HCEC 1CT (cell line): ENCODE results near the gene ABHD16A.

Source experiments
- DNase-seq: peaks from one replicate; pipeline ENCODE4 v3.0.0-alpha.2; 2017

The ABHD16A gene

GRCh38 chr6:31687860-31688693, 15.0 kb downstream of the ABHD16A start:
- no peak for DNase-seq

DNA sequence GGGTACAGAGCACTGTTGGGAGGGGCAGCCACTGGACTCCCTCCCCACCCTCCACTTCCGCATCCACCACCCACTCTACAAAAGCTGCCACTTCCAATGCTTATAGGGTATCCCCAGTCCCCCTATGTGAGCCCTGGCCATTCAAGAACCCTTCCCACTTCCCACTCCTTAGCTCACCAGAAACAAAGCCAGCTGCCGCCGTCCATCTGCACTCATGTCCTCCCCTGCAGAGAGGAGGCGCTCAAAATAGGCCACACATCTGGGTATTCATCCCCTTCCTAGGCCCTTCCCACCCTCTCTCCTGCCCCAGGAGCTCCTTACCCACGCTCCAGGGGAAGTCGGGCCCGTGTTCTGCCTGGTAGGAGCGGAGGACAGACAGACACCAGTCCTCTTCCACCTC, 15.8 kb downstream of the ABHD16A start:
- no peak for DNase-seq

DNA sequence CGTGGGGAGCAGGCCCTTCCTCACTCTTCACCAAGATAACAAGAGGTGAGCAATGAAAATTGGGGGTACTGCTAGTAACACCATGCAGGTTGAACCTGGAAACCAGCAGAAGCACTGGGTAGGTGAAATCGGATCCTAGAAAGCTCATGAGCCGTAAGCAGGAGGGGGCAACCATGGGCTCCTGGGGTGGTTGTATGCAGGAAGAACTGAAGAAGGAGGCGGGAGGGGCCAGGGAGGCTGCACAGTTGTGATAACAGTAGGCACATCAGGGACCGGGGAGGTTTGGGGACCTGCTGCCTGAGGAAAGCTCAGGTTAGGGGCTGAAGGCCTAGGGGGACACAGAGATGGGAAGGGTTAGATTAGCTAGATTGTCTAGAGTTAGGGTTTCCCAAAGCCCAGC, 16.6 kb downstream of the ABHD16A start:
- DNase-seq, result no peak

DNA sequence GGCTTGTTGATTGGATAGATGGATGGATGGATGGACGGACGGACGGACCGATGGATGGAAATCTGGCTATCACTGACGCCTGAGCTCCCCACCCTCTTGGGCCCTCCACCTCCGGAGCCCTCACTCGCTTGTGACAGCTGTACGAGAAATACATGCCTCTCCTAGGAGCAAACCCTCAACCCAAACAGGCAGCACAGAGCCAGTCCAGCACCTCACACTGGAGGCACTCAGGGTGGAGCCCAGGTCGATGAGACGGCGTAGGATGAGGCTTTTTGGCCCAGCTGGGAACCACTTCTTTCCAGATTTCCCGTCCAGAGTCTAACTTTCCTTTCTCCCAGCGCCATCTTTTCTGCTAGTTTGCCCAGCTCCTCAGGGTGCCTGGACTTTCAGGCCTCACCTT, 19.5 kb downstream of the ABHD16A start:
- no peak for DNase-seq

DNA sequence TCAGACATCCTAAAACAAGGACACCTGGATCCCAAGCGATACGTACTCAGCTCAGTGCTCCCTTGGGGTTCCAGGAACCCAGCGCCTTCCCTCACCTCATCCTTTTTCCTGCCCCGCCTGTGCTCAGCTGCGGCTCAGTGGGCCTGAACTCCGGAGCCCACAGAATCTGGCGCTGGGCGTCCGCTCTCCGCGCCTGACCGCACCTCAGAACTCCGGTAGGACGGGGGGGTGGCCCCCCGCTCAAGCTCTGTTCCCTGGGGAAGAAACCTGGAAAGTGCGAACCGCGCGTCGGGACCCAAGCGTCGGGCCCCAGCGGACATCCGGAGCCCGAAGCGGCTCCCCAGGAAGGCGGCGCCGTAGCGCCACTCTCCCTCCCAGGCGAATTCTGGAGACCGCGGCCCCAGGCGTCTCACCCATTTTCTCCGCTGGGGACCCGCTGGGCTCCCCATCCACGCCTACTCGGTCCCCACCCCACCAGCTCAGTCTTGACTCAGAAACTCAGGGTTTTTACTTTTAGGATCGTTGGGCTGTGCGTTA, 21.9 kb downstream of the ABHD16A start:
- peak; percentile 47 for DNase-seq

DNA sequence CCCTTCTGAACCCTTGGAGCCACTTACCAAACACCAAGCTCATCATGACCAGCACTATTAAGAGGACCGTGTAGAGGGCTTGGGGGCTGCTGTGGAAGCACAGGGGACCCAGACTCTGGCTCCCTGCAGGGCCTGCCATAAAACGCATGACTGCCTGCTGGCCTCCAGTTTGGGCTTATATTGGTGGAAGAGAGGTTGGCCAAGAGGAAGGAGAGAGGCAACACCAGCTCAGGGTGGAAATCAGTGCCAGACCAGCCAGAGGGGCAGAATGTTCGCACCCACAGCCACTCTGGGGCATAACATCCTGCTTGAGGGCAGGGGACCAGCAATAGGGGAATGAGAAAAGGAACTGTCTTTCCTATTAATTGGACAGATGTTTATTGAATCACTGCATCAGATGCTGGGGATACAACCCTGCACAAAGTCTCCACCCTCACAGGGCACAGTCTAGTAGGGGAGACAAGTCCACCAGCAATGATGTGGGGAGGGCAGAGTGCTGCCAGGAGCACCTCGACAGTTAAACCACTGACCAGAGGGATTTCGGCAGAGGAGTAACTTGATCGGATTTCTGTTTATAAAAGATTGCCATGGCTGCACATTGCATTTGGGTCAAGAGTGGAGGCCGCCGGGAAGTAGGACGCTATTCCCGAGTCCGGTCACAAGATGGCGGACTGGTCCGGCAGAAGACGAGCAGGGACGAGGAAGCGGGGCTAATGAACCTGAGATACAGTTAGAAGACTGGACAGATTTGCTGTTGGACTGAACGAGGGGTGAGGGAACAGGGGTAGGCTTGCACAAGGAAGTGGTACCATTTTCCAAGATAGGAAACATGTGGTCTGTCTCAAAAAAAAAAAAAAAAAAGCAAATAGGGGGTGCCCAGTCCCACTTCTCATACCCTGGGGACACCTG, 22.6 kb downstream of the ABHD16A start, which contains the start of gene LY6G5C:
Gene LY6G5C (minus strand): TSS at position 842 of the 909 bp plus-strand sequence. CDS start 694 bp downstream, at position 148.
- DNase-seq, result peak; percentile 89

DNA sequence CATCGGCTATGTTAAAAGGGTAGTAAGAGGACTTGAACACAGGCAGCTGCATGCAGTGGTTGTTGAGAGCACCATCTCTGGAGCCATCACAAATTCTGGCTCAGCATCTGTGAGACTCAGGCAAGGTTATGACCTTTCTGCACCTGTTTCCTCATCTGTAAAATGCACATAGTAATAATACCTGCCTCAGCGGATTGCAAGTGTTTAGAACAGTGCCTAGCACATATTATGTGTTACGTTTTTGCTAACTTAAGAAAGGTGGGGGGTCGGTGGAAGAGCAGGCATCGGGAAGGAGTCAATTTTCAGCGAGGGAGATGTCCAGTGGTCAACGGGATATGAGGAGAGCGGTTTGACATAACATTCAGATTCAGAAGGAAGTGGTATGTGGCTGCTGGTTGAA, 25.2 kb downstream of the ABHD16A start:
- no peak for DNase-seq

- no peak for DNase-seq
Measured at GRCh38 chr6:31676904-31677303, 26.2 kb downstream of the ABHD16A start.

DNA sequence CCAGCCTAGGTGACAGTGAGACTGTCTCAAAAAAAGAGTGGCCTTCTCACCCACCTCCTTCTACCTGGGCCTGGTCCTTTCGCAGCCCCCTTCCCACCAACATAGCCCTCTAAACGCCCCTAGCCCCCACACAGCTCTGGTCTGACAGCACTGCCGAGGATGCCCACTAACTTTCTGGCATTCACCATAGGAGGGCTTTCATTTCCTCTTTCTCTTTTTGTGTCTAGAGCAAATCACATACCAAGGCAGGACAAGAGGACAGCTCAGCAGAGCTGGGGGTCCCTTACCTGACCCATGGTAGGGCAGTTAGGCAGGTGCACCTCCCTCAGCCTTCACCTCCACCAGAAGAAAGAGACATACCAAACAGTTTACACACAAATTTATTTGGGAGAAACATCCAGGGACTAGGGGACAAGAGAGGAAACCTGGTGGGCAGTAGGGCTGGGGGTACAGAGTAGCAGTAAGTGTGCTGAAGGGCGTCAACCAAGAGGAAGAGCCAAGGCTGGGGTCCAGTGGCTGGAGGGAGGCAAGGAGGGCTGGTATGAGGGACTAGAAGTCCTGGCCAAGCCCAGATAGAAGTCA, 26.7 kb downstream of the ABHD16A start:
- DNase-seq, result no peak

DNA sequence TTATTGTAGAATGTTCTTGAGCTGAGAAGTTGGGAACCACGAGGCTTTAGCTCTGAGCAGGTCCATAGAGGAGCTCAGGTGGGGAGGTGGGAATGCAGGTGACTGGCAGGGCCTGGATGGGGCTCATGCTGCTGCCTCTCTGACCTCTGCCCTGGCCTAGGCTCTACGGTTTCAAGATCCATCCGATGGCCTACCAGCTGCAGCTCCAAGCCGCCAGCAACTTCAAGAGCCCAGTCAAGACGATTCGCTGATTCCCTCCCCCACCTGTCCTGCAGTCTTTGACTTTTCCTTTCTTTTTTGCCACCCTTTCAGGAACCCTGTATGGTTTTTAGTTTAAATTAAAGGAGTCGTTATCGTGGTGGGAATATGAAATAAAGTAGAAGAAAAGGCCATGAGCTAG, 33.4 kb downstream of the ABHD16A start, which contains the start of gene LY6G5B:
Gene LY6G5B (plus strand): TSS at position 301 of the 400 bp plus-strand sequence. CDS start 975 bp downstream, outside the sequence.
- no peak for DNase-seq

GRCh38 chr6:31666337-31666965, 36.7 kb downstream of the ABHD16A start:
- no peak for DNase-seq

- peak; percentile 98 for DNase-seq
Measured at GRCh38 chr6:31665501-31666336, 37.4 kb downstream of the ABHD16A start, which contains the start of gene CSNK2B. Gene CSNK2B, plus strand, starts transcription at chr6:31666080. Its CDS starts 752 bp downstream, at chr6:31666832.

- DNase-seq, result peak; percentile 93
Measured at GRCh38 chr6:31664790-31665500, 38.2 kb downstream of the ABHD16A start, which contains the start of gene GPANK1. Gene GPANK1, minus strand, starts transcription at chr6:31664997. Its CDS starts 519 bp downstream, at chr6:31664478.

GRCh38 chr6:31663961-31664789, 38.9 kb downstream of the ABHD16A start:
- DNase-seq, result peak; percentile 86

DNA sequence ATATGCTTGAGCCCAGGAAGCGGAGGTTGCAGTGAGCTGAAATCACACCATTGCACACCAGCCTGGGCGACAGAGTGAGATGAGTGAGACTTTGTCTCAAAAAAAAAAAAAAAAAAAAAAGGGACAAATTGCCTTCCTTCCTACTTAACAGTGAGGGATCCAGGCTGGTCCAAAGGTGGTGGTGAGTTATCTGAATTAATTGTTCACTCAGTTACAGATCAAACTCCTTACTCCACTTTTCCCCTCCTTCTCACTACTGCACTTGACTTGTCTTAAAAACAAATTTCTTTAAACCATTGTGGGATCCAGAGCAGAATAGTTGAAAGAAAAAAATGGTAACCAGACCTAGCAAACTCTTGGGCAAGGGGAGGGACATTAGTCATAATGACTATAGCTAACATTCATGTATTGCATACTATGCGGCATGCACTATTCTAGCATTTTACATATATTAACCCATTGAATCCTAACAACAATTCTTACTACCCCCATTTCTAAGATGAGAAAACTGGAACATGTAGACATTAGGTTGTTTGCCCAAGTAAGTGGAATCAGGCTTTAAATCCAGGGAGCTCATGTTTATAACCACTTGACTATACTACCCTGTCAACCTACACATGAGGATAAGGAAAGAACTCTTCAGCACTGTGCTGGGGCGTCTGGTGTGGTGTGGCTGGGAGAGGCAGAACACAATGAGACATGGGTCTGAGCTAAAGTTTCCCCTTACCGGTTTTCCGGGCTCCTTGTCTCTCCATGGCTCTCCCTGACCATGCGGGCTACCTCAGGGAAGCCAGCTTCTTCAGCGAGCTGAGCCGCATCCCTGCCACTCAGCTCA, 39.8 kb downstream of the ABHD16A start:
- DNase-seq, result peak; percentile 62

- DNase-seq, result no peak
Measured at GRCh38 chr6:31662124-31662723, 40.9 kb downstream of the ABHD16A start.

GRCh38 chr6:31661262-31662123, 41.6 kb downstream of the ABHD16A start:
- no peak for DNase-seq
